ENCODE results near the gene KIF18A. TPM values are rescaled to one million over a fixed set of nuclear protein-coding genes. Genes with fewer than 3 reads are reported as not detected.

Gene KIF18A
- total and polyA plus RNA-seq, 10 donors: 0.54 to 6.6 (median 1.9) TPM

DNA sequence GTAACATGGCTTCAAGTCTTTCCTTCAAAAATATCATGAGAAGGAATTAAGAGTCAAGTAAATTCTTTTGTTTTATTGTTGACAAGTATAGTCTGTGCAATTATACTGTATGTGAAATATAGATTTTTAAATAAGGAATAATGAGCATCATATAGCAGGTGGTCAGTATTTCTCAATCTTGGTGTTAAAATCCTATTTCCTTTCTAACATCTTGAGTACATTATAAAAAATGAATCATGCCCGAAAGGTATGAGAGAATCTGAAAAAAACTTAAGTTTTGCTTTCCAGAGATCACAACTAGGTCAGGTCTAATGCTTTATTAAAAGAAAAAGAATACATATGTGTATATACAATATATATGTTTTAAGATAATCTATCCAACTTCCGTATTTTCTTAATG, 53.1 kb downstream of the KIF18A start:
- DNase-seq: no peak
- TF ChIP-seq POLR2AphosphoS5 (IDR thresholded peaks at IDR 0.05): no peak
- no peak for TF ChIP-seq POLR2A (IDR thresholded peaks at IDR 0.05)
- TF ChIP-seq, protein P1, sequence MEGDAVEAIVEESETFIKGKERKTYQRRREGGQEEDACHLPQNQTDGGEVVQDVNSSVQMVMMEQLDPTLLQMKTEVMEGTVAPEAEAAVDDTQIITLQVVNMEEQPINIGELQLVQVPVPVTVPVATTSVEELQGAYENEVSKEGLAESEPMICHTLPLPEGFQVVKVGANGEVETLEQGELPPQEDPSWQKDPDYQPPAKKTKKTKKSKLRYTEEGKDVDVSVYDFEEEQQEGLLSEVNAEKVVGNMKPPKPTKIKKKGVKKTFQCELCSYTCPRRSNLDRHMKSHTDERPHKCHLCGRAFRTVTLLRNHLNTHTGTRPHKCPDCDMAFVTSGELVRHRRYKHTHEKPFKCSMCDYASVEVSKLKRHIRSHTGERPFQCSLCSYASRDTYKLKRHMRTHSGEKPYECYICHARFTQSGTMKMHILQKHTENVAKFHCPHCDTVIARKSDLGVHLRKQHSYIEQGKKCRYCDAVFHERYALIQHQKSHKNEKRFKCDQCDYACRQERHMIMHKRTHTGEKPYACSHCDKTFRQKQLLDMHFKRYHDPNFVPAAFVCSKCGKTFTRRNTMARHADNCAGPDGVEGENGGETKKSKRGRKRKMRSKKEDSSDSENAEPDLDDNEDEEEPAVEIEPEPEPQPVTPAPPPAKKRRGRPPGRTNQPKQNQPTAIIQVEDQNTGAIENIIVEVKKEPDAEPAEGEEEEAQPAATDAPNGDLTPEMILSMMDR (IDR thresholded peaks at IDR 0.05 in 8 of 11, conservative IDR thresholded peaks at IDR 0.05 in 3 of 11): no peak
- intact Hi-C loops (cut with DNase I; ENCODE audit: low total_unique reads): no loop called here
- Histone ChIP-seq H3K4me3 (no peak overlapping the region), H3K27me3 (replicated peaks in 1 of 7) (no peaks in the 10 kb centered on the region), H3K4me1 (no peaks in the 10 kb centered on the region), H3K27ac (no peak overlapping the region), H3K36me3 (no peaks in the 10 kb centered on the region), H3K9me3 (no peaks in the 10 kb centered on the region)
- WGBS, 5 donors: 94 to 99% (median 98%) methylated on average over 2 of the region's 2 CpGs

DNA sequence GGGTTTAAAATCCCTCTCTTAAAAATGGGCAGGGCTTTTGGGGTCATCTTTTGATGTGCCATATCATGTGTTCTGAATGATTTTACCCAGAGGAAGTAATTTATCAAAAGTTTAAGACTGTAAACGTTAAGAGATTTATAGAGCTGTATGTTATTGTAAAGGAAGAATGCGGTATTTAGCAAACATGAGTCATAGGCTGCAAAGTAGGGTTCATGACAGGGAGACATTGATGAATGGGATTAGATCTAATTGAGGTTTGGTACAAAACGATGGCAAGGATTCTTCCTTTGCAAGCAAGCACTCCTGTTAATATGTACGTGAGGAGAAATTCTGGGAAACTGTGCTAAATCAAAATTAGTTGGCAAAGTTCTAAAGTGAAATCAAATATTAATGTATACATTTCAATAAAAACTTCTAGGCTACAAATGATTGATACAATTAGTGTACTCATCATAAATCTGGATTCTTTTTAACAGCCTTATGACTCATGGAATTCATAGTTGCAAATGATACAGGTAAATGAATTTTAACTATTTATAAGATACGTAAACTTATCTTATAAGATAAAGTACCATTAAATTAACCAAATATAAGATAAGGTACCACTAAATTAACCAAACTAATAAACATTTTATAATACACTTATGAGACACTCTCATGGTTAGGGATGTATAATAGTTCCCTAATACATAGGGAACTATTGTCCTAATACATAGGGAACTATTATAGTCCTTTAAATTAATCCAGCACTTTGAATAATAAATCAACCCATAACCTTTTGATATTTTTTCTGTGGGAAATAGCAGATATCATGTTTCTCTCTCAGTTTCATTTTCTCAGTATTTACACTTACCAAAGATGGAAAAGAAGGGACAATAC, 58.4 kb downstream of the KIF18A start:
- Histone ChIP-seq H3K36me3 (no peaks in the 10 kb centered on the region), H3K9me3 (no peaks in the 10 kb centered on the region), H3K4me1 (no peaks in the 10 kb centered on the region), H3K27ac (no peak overlapping the region), H3K4me3 (no peak overlapping the region), H3K27me3 (replicated peaks in 1 of 7) (no peaks in the 10 kb centered on the region)
- WGBS, 5 donors: 82 to 89% (median 83%) methylated on average over 5 of the region's 5 CpGs
- no peak for TF ChIP-seq POLR2AphosphoS5 (IDR thresholded peaks at IDR 0.05)
- no peak for TF ChIP-seq POLR2A (IDR thresholded peaks at IDR 0.05)
- TF ChIP-seq, protein P1 (IDR thresholded peaks at IDR 0.05 in 8 of 11, conservative IDR thresholded peaks at IDR 0.05 in 3 of 11): no peak
- intact Hi-C loops (cut with DNase I; ENCODE audit: low total_unique reads): no loop called here
- DNase-seq: no peak

DNA sequence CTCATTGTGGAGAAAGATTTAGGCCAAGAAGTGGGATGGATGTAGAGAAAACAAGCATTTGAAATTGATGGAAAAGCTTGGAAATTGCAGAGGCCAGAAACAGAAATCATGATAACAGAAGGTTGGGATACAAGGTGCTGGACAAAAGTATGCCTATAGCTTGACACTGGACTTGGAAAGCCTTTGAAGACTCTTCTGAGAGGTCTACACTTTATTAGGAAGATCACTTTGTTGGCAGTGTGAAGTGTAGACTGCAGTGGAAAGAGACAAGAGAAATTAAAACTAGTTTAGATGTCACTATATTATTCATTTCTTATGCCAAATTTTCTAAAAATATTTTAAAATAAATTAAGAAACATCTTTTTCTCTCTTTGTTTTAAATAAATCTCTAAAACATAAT, 59.1 kb downstream of the KIF18A start:
- DNase-seq: no peak
- intact Hi-C loops (cut with DNase I; ENCODE audit: low total_unique reads): no loop called here
- Histone ChIP-seq H3K4me3 (no peak overlapping the region), H3K27ac (no peak overlapping the region), H3K36me3 (no peaks in the 10 kb centered on the region), H3K4me1 (no peaks in the 10 kb centered on the region), H3K9me3 (no peaks in the 10 kb centered on the region), H3K27me3 (replicated peaks in 1 of 7) (no peaks in the 10 kb centered on the region)
- TF ChIP-seq POLR2A (IDR thresholded peaks at IDR 0.05) (no peak), POLR2AphosphoS5 (IDR thresholded peaks at IDR 0.05) (no peak)
- TF ChIP-seq, protein P1 (IDR thresholded peaks at IDR 0.05 in 8 of 11, conservative IDR thresholded peaks at IDR 0.05 in 3 of 11): no peak

- DNase-seq: no peak
- no peaks in the 10 kb centered on the region for H3K9me3 ChIP-seq
- H3K4me1 ChIP-seq: no peaks in the 10 kb centered on the region
- H3K27ac ChIP-seq: no peak overlapping the region
- TF ChIP-seq POLR2AphosphoS5 (IDR thresholded peaks at IDR 0.05) (no peak), POLR2A (IDR thresholded peaks at IDR 0.05) (no peak)
- TF ChIP-seq, protein P1 (IDR thresholded peaks at IDR 0.05 in 8 of 11, conservative IDR thresholded peaks at IDR 0.05 in 3 of 11): no peak
- WGBS, 5 donors: 78 to 93% (median 84%) methylated on average over 3 of the region's 3 CpGs
- no peak overlapping the region for H3K4me3 ChIP-seq
- intact Hi-C loops (cut with DNase I; ENCODE audit: low total_unique reads): no loop called here
- no peaks in the 10 kb centered on the region for H3K36me3 ChIP-seq
- H3K27me3 ChIP-seq (replicated peaks in 1 of 7): no peaks in the 10 kb centered on the region
Observed at GRCh38 chr11:28043930-28044709, 63.8 kb downstream of the KIF18A start.
